OCI-LY1 (cell line): ENCODE results near the gene ADCY9.

Experiments used
- CTCF ChIP-seq: fragments of 200-600 bp; sonication (generic), shearing (Covaris generic); IDR thresholded peaks from 2 replicates; pipeline ENCODE4 v1.5.1; 2017; ENCODE audit warnings: mild to moderate bottlenecking, antibody characterized with exemption, low read length, moderate library complexity, mixed read lengths
- EZH2 ChIP-seq: fragments of 200-600 bp; sonication (generic), shearing (Covaris generic); IDR thresholded peaks from 2 replicates; pipeline ENCODE4 v1.8.0; 2017; ENCODE audit warnings: borderline replicate concordance, mixed run types, mild to moderate bottlenecking, antibody characterized with exemption, low read length, moderate library complexity, mixed read lengths

DNA sequence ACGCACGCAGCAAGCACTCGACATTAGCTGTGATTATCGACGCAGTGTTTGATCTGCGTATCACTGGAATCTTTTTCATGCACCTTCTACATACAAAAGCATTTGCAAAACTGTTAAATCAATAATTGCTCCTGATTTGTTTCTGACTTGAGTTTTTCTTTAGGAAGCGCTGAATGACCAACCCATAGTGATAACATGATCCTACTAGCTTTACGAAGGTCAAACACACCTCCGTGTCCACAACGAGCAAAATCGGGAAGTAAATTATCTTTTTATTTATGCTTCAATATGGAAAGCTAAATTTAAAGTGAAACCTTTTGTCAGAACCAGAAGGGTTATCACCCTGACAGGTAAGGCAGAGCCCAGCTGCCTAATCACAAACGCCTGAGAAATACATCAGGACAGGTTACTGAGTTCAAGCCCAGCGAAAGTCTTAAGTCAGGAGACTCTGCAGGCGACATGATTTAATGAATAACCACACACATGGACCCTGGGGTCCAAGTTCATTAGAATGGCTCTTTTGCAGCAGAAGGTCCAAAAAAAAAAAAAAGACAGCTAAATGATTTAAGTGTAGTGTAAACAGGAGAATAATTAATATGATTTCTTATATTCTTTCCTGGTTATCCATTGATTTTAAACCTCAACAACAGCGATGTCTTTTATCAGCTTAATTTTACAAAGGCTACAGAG lies 104.2 kb downstream of the ADCY9 start:
- TF ChIP-seq CTCF (no peak), EZH2 (no peak)
